ENCODE results near the gene OAS2. TPM values are rescaled to one million over a fixed set of nuclear protein-coding genes. Genes with fewer than 3 reads are reported as not detected.

OAS2 gene
- total and polyA plus RNA-seq, 2 donors (not counting 1 experiment from before 2014, with no cell fraction given) = 31.6 to 59.3 TPM

DNA sequence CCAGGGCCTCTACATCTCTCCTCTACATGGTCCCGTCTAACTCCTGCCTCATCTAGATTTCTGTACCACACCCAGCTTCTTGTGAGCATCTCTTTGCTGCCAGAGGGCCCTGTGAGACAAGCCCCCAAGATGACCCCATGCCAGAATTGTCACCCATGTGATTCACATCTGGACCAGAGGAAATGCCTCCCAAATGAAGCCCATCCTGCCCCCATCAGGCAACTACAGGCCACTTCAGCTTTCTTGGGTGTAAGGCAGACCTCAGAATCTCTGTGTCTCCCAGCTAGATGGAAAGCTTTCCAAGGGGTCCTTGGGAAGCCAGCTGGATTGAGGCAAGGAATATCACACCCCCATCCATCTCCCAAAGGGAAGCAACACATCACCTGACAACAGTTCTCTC, 49.3 kb upstream of the OAS2 start:
- Histone ChIP-seq H3K4me1 (ENCODE audit: control insufficient read depth in 2 of 2, insufficient read depth in 2 of 2, low read length in 2 of 2) (peaks cover 20 to 36% of the 10 kb centered on the region in 2 donors), H2AFZ (ENCODE audit: insufficient read depth, low read depth, low read length, poor library complexity, severe bottlenecking) (no peak overlapping the region), H3K9me3 (ENCODE audit: control extremely low read depth in 1 of 3, control insufficient read depth in 2 of 3, insufficient read depth in 1 of 3, low read length in 2 of 3) (peaks cover 0 to 12% (median 0%) of the 10 kb centered on the region in 3 donors), H3K36me3 (replicated peaks in 1 of 2; ENCODE audit: control extremely low read depth in 1 of 2, control insufficient read depth in 1 of 2, extremely low read depth in 1 of 2, insufficient read depth in 2 of 2, low read length in 1 of 2) (peaks cover 0 to 15% of the 10 kb centered on the region in 2 experiments), H3K79me2 (ENCODE audit: control insufficient read depth, insufficient read depth, low read length) (no peaks in the 10 kb centered on the region), H3K4me2 (replicated peaks; ENCODE audit: low read depth, low read length, poor library complexity, severe bottlenecking) (no peak overlapping the region), H3K27me3 (replicated peaks in 1 of 4; ENCODE audit: control extremely low read depth in 1 of 4, control insufficient read depth in 3 of 4, insufficient read depth in 4 of 4, low read length in 3 of 4) (no peaks in the 10 kb centered on the region), H3K9ac (ENCODE audit: low read length) (no peak overlapping the region), H3K4me3 (ENCODE audit: control extremely low read depth in 1 of 5, extremely low read depth in 1 of 5, insufficient read depth in 1 of 5, low read depth in 2 of 5, low read length in 4 of 5) (no peak overlapping the region), H4K20me1 (ENCODE audit: control insufficient read depth, insufficient read depth, low read length, poor library complexity, severe bottlenecking) (no peaks in the 10 kb centered on the region), H3K27ac (ENCODE audit: low read length in 2 of 2) (no peak overlapping the region)
- Mint-ChIP-seq H3K27ac (no peak overlapping the region), H3K4me3 (no peak overlapping the region), H3K27me3 (no peaks in the 10 kb centered on the region), H3K4me1 (peaks cover 33% of the 10 kb centered on the region), H3K9me3 (ENCODE audit: insufficient read depth) (no peaks in the 10 kb centered on the region)
- intact Hi-C loops (cut with micrococcal nuclease) = no loop called here
- ChIA-PET CTCF (interaction anchor here (0.8 to 1.9 kb wide), 5 partner anchors 11 to 101 kb away, joined by 3 to 5 read pairs (median 3); no protein-coding TSS in a partner anchor), POLR2A (no interaction called here)
- DNase-seq (no peak), ATAC-seq (ENCODE audit: low read depth) (no peak)
- WGBS (ENCODE audit: insufficient coverage) = 100% methylated on average over 1 of the region's 1 CpG
- no peak for TF ChIP-seq EZH2 (IDR thresholded peaks at IDR 0.05; ENCODE audit: borderline replicate concordance, insufficient read depth, low read depth, low read length, poor library complexity, severe bottlenecking)
- TF ChIP-seq, protein P1, sequence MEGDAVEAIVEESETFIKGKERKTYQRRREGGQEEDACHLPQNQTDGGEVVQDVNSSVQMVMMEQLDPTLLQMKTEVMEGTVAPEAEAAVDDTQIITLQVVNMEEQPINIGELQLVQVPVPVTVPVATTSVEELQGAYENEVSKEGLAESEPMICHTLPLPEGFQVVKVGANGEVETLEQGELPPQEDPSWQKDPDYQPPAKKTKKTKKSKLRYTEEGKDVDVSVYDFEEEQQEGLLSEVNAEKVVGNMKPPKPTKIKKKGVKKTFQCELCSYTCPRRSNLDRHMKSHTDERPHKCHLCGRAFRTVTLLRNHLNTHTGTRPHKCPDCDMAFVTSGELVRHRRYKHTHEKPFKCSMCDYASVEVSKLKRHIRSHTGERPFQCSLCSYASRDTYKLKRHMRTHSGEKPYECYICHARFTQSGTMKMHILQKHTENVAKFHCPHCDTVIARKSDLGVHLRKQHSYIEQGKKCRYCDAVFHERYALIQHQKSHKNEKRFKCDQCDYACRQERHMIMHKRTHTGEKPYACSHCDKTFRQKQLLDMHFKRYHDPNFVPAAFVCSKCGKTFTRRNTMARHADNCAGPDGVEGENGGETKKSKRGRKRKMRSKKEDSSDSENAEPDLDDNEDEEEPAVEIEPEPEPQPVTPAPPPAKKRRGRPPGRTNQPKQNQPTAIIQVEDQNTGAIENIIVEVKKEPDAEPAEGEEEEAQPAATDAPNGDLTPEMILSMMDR (IDR thresholded peaks at IDR 0.05) = no peak

DNA sequence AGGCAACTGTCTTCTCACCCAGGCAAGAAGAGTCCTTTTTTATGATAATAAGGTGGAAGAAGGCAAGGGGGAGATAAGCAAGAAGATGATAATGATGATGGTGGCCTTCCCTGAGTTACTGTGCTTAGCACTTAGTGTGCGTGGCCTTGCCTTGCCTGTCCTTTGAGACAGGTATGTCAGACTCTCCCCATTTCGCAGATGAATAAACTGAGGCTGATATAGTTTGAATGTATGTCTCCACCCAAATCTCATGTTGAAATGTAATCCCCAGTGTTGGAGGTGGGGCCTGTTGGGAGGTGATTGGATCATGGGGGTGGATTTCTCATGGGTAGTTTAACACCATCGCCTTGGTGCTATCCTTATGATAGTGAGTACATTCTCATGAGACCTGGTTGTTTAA, 48.6 kb upstream of the OAS2 start:
- TF ChIP-seq, protein P1 (IDR thresholded peaks at IDR 0.05) = no peak
- TF ChIP-seq EZH2 (IDR thresholded peaks at IDR 0.05; ENCODE audit: borderline replicate concordance, insufficient read depth, low read depth, low read length, poor library complexity, severe bottlenecking) = no peak
- H3K9me3 Mint-ChIP-seq (ENCODE audit: insufficient read depth) = no peaks in the 10 kb centered on the region
- DNase-seq (no peak), ATAC-seq (ENCODE audit: low read depth) (no peak)
- Histone ChIP-seq H3K4me2 (replicated peaks; ENCODE audit: low read depth, low read length, poor library complexity, severe bottlenecking) (no peak overlapping the region), H3K9me3 (ENCODE audit: control extremely low read depth in 1 of 3, control insufficient read depth in 2 of 3, insufficient read depth in 1 of 3, low read length in 2 of 3) (peaks cover 0 to 12% (median 0%) of the 10 kb centered on the region in 3 donors), H3K79me2 (ENCODE audit: control insufficient read depth, insufficient read depth, low read length) (no peaks in the 10 kb centered on the region), H3K9ac (ENCODE audit: low read length) (no peak overlapping the region), H3K27ac (ENCODE audit: low read length in 2 of 2) (no peak overlapping the region), H4K20me1 (ENCODE audit: control insufficient read depth, insufficient read depth, low read length, poor library complexity, severe bottlenecking) (no peaks in the 10 kb centered on the region), H3K27me3 (replicated peaks in 1 of 4; ENCODE audit: control extremely low read depth in 1 of 4, control insufficient read depth in 3 of 4, insufficient read depth in 4 of 4, low read length in 3 of 4) (no peaks in the 10 kb centered on the region), H3K36me3 (replicated peaks in 1 of 2; ENCODE audit: control extremely low read depth in 1 of 2, control insufficient read depth in 1 of 2, extremely low read depth in 1 of 2, insufficient read depth in 2 of 2, low read length in 1 of 2) (peaks cover 0 to 15% of the 10 kb centered on the region in 2 experiments), H2AFZ (ENCODE audit: insufficient read depth, low read depth, low read length, poor library complexity, severe bottlenecking) (no peak overlapping the region), H3K4me1 (ENCODE audit: control insufficient read depth in 2 of 2, insufficient read depth in 2 of 2, low read length in 2 of 2) (peaks cover 18 to 34% of the 10 kb centered on the region in 2 donors), H3K4me3 (ENCODE audit: control extremely low read depth in 1 of 5, extremely low read depth in 1 of 5, insufficient read depth in 1 of 5, low read depth in 2 of 5, low read length in 4 of 5) (no peak overlapping the region)
- ChIA-PET POLR2A (no interaction called here), CTCF (interaction anchor here (0.8 to 1.0 kb wide), 2 partner anchors 10 to 22 kb away, joined by 3 read pairs; no protein-coding TSS in a partner anchor)
- no peak overlapping the region for H3K27ac Mint-ChIP-seq
- 92% methylated on average over 2 of the region's 3 CpGs for WGBS (ENCODE audit: insufficient coverage)
- intact Hi-C loops (cut with micrococcal nuclease) = no loop called here
- no peak overlapping the region for H3K4me3 Mint-ChIP-seq
- H3K4me1 Mint-ChIP-seq = peaks cover 30% of the 10 kb centered on the region
- no peaks in the 10 kb centered on the region for H3K27me3 Mint-ChIP-seq
